ENCODE results near the gene TNNT3.
A peak's percentile ranks its signal among the peaks of the same experiment; 100 is the strongest.

TNNT3 gene

DNA sequence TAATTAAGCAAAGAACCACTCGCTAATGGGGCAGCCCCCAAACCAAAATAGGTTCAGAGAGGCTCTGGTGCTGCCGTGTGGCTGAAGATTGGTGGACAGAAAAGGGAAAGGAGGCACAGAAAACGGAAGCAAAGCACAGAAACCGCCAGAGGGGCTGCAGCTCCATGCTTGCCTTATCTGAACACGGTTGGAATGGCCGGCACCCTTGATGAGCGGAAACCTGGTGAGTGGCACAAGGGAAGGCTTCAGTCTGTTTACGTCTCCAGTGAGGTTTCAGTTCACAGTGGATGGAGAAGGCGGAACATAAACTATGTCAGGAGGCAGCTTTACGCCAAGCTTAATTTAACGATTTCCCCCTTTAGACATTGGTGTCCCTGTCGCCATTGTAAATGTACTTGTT is 22.6 kb upstream of the TNNT3 start:
- H3K9me3 Mint-ChIP-seq: no peaks in the 10 kb centered on the region
- H3K27me3 Mint-ChIP-seq (ENCODE audit: low read depth): peaks cover 32% of the 10 kb centered on the region
- H3K36me3 Mint-ChIP-seq (ENCODE audit: low read depth): peaks cover 15% of the 10 kb centered on the region
- no peak for DNase-seq (ENCODE audit: low spot score)
- no peak overlapping the region for H3K4me3 Mint-ChIP-seq
- H3K4me1 Mint-ChIP-seq (ENCODE audit: low read depth): peaks cover 6% of the 10 kb centered on the region
- no peak overlapping the region for H3K27ac Mint-ChIP-seq

DNA sequence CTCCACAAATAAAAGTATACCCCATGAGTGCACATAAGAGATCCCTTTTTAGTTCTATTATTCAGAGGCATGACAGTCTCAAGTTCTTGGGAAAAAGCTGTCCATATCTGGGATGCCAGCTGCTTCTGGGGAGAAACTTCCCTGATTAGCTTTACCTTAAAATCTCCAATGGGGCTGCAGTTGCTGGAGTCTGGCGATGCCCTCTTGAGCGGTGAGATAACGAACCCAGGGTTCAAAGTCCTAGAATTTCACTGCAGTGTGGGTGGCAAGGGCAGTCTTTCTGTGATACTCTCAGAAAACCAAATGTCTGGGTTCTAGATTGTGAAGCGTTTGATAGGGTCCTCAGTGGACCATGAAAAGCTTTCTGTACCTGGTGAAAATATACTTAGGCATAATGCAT is 20.4 kb upstream of the TNNT3 start:
- DNase-seq (ENCODE audit: low spot score): no peak
- H3K27ac Mint-ChIP-seq: no peak overlapping the region
- H3K27me3 Mint-ChIP-seq (ENCODE audit: low read depth): peaks cover 32% of the 10 kb centered on the region
- no peaks in the 10 kb centered on the region for H3K9me3 Mint-ChIP-seq
- no peak overlapping the region for H3K4me3 Mint-ChIP-seq
- no peaks in the 10 kb centered on the region for H3K36me3 Mint-ChIP-seq (ENCODE audit: low read depth)
- H3K4me1 Mint-ChIP-seq (ENCODE audit: low read depth): peaks cover 2% of the 10 kb centered on the region

DNA sequence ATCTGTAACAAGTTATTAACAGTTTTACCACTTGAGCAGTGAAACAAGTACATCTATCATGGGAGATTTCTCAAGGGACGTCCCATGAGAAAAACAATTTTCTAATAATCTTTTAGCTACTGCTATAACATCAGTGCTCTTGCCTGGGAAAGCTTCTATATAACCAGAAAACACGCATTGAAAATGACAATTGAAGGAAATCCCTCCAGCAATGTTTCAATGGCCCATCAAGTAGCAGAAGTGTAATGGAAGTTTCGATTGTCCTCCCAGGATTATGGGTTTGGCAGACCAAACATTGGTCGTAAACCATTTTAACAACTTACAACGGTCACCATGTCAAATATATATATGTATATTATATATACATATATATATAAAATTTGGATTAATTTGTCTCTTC is 19.8 kb upstream of the TNNT3 start:
- DNase-seq (ENCODE audit: low spot score): no peak
- Mint-ChIP-seq H3K4me3 (no peak overlapping the region), H3K36me3 (ENCODE audit: low read depth) (no peaks in the 10 kb centered on the region), H3K27me3 (ENCODE audit: low read depth) (peaks cover 32% of the 10 kb centered on the region), H3K27ac (no peak overlapping the region), H3K9me3 (no peaks in the 10 kb centered on the region), H3K4me1 (ENCODE audit: low read depth) (peaks cover 2% of the 10 kb centered on the region)

DNA sequence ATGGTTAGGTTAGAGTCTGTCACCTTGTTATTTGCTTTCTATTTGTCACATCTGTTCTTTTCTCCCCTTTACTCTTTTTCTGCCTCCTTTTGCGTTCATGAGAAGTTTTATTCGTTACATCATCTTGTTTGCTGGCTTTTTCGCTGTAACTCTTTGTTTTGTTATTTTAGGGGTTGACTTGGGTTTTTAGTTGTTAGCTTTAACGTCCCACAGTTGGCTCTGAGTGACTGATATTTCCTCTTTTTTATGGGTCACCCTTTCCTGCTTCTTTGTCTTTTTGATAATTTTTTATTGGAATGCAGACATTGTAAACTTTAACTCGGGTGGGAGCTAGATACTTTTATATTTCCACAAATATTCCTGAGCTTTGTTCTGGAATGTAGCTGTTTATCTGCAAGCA is 13.3 kb upstream of the TNNT3 start:
- no peaks in the 10 kb centered on the region for H3K36me3 Mint-ChIP-seq (ENCODE audit: low read depth)

DNA sequence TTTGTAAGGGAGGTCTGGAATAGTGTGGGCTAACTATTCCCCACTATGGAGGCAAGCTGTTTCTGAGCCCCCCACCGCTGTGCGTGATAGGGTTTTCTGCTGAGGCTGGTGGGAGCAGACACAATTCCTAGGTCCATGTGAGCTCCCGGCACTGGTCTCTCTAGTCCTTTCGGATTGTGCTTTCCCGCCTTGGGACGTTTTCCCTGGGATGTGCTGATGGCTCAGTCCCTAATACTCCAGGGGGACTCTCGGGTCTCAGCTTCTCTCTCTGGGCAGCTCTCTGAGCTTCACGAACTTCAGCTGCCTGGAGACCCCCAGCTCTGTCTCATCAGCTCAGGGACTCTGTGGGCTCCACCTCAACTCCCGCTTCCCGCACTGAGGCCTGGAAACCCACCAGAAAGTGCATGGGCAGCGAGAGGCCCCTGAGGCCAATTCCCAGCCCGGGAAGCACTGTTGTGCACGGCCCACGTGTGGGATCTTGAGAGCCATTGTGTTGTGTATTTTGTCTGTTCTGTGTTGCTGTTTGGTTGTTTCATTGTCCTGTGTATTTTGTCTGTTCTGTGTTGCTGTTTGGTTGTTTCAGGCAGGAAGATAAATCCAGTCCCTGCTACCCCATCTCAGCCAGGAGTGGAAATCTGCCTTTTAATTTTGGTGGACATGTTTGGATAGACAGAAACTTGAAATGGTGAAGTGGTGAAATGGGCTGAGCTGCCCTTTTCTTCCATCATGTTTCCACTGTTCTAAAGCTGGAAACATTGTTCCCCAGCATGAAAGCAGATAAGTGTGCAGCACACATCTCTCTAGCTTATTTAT is 12.7 kb upstream of the TNNT3 start:
- Mint-ChIP-seq H3K9me3 (no peaks in the 10 kb centered on the region), H3K4me3 (no peak overlapping the region), H3K36me3 (ENCODE audit: low read depth) (no peaks in the 10 kb centered on the region), H3K27me3 (ENCODE audit: low read depth) (peaks cover 13% of the 10 kb centered on the region), H3K27ac (no peak overlapping the region), H3K4me1 (ENCODE audit: low read depth) (no peaks in the 10 kb centered on the region)
- no peak for DNase-seq (ENCODE audit: low spot score)

More for the DNA sequence above, 13.3 kb upstream of the TNNT3 start:
- no peak overlapping the region for H3K27ac Mint-ChIP-seq
- H3K4me1 Mint-ChIP-seq (ENCODE audit: low read depth): peaks cover 2% of the 10 kb centered on the region
- DNase-seq (ENCODE audit: low spot score): no peak
- H3K27me3 Mint-ChIP-seq (ENCODE audit: low read depth): peaks cover 16% of the 10 kb centered on the region
- no peak overlapping the region for H3K4me3 Mint-ChIP-seq
- no peaks in the 10 kb centered on the region for H3K9me3 Mint-ChIP-seq

DNA sequence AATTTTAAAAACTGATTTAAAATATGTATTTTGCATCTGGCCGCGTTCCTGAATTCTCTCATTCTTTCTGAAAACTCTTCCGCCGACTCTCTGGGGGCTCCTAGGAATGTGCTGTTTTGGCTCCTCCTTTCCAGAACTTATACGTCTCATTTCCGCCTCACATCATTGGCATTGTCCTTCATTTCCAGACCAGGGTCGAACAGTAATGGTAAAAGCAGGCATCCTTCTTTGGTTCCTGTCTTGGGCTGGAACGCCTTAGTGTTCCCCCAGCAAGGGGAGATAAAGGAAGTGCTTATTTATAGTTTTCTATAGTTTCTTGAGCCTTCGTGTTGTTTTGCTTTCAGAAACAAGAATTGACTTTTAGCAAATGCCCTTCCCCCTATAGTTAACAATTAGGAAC is 10.9 kb upstream of the TNNT3 start:
- H3K27ac Mint-ChIP-seq: no peak overlapping the region
- H3K4me3 Mint-ChIP-seq: no peak overlapping the region
- no peak for DNase-seq (ENCODE audit: low spot score)
- H3K9me3 Mint-ChIP-seq: no peaks in the 10 kb centered on the region
- H3K4me1 Mint-ChIP-seq (ENCODE audit: low read depth): no peaks in the 10 kb centered on the region
- H3K36me3 Mint-ChIP-seq (ENCODE audit: low read depth): no peaks in the 10 kb centered on the region
- H3K27me3 Mint-ChIP-seq (ENCODE audit: low read depth): peaks cover 20% of the 10 kb centered on the region

DNA sequence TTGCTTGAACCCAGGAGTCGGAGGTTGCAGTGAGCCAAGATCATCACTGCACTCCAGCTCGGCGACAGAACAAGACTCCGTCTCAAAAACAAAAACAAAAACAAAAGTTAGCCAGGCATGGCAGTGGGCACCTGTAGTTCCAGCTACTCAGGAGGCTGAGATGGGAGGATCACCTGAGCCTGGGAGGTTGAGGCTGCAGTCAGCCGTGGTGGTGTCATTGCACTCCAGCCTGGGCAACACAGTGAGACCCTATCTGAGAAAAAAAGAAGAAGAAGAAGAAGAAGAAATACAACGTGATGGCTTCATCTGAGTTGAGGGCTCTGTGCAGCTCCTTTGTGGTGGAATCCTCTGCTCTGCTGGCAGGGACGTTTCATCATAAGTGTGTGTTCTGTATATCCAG is 10.0 kb upstream of the TNNT3 start:
- H3K27ac Mint-ChIP-seq: no peak overlapping the region
- no peak overlapping the region for H3K4me3 Mint-ChIP-seq
- no peak for DNase-seq (ENCODE audit: low spot score)
- H3K27me3 Mint-ChIP-seq (ENCODE audit: low read depth): peaks cover 20% of the 10 kb centered on the region
- H3K36me3 Mint-ChIP-seq (ENCODE audit: low read depth): no peaks in the 10 kb centered on the region
- H3K4me1 Mint-ChIP-seq (ENCODE audit: low read depth): no peaks in the 10 kb centered on the region
- no peaks in the 10 kb centered on the region for H3K9me3 Mint-ChIP-seq

DNA sequence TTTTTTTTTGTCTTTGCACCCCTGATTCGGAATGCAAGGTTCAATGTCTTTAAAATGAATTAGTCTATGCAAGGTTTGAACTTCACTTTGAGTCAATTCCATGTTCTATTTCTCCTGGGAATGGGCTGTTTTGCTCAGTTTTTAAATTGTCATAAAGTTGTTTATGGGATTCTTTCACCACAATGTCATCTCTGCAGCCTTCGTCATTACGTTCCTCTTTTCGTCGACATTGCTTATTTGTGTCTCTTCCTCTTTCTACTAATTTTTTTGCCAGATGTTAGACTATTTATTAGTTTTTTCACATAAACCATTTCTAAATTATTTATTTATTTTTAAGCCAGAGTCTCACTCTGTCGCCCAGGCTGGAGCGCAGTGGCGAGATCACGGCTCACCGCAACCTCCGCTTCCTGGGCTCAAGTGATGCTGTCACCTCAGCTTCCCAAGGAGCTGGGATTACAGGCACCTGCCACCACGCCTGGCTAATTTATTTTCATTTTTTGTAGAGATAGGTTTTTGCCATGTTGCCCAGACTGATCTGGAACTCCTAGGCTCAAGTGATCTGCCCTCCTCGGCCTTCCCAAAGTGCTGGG is 7.1 kb upstream of the TNNT3 start:
- H3K4me3 Mint-ChIP-seq: no peak overlapping the region
- H3K27me3 Mint-ChIP-seq (ENCODE audit: low read depth): peaks cover 17% of the 10 kb centered on the region
- peaks cover 3% of the 10 kb centered on the region for H3K4me1 Mint-ChIP-seq (ENCODE audit: low read depth)
- no peak for DNase-seq (ENCODE audit: low spot score)
- no peak overlapping the region for H3K27ac Mint-ChIP-seq
- peaks cover 3% of the 10 kb centered on the region for H3K36me3 Mint-ChIP-seq (ENCODE audit: low read depth)
- no peaks in the 10 kb centered on the region for H3K9me3 Mint-ChIP-seq

DNA sequence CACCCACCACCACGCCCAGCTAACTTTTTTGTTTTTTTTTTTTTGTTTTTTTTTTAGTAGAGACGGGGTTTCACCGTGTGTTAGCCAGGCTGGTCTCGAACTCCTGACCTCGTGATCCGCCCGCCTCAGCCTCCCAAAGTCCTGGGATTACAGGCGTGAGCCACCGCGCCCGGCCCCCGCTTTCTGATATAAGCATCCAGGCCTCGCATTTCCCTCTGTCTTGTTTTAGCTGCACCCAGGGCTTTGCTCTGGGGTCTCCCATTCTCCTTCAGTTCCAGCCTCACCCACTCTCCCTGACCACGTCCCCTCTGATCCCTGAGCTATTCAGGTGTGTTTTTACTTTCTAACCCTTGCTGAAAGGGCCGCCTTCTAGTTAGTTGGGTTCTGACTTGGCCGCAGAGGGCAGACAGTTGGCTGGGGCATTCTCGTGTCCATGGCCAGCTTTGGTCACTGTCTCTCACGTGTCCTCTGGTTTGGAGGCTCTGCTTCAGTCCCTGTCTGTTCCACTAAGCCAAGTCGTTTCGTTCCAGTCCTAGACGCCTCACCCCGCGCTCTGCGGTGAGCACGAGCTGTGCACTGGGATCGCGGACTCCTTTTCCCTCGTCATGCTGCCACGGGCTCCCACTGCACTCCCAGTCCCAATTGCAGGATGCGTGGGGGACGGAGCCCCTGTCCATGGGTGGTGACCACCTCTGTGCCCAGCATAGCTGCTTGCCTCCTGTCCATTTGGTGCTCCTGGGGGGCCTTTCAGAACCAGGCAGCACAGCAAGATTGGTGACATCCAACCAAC is 6.0 kb upstream of the TNNT3 start:
- Mint-ChIP-seq H3K27ac (no peak overlapping the region), H3K4me3 (no peak overlapping the region), H3K4me1 (ENCODE audit: low read depth) (peaks cover 3% of the 10 kb centered on the region), H3K36me3 (ENCODE audit: low read depth) (peaks cover 3% of the 10 kb centered on the region), H3K9me3 (no peaks in the 10 kb centered on the region), H3K27me3 (ENCODE audit: low read depth) (peaks cover 14% of the 10 kb centered on the region)
- no peak for DNase-seq (ENCODE audit: low spot score)

DNA sequence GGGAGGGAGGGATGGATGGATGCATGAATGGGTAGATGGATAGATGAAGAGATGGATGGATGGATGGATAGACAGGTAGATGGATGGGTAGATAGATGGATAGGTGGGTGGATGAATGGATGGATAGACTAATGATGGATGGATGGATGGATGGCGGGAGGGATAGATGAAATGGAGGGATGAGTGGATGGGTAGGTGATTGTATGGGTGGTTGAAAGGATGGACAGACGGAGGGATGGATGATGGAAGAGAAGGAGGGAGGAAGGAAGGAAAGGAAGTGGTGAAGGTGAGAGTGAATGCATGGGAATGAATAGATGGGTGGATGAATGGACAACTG is 3.7 kb upstream of the TNNT3 start:
- H3K27ac Mint-ChIP-seq: peak overlapping the region; percentile 12
- no peak overlapping the region for H3K4me3 Mint-ChIP-seq
- H3K27me3 Mint-ChIP-seq (ENCODE audit: low read depth): peaks cover 8% of the 10 kb centered on the region
- DNase-seq (ENCODE audit: low spot score): no peak
- no peaks in the 10 kb centered on the region for H3K9me3 Mint-ChIP-seq
- H3K36me3 Mint-ChIP-seq (ENCODE audit: low read depth): peaks cover 3% of the 10 kb centered on the region
- H3K4me1 Mint-ChIP-seq (ENCODE audit: low read depth): peaks cover 3% of the 10 kb centered on the region

DNA sequence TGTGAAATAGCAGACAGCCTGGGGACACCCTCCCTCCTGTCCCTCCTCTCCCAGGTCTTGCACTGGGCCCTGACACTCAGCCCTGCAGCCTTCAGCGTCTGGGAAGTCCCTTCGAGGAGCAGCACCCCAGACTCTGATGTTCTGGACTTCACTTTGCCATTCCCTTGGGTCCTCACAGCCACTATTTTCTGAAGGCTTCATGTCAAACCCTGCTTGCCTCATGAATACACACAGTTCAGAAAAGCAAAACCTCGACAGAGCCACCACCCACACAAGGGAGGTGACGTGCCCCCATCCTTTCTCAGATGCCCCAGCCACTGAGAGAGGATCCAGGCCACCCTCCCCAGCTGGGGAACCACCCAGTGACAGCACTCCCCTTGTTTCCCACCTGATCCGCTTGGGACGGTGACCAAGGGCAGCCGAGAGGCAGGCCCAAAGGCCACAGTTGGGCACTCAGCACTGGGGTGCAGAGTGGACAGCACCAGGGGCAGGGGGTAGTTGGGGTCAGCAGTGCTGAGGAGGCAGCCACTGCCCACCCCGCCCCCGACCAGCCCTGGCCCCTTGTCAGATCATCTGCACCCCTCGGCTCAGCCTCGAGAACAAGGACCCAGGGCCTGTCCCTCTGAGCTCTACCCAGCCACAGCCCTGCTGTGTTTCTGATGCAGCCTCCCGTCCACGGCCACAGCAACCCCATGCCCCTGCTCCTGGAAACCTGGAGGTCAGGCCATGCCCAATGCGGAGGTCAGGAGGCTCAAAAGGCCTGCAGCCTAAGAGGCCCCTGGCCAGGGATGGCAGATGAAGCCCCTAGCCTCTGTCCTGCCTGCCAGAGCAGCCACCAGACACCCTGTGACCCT is 3.1 kb upstream of the TNNT3 start:
- Mint-ChIP-seq H3K9me3 (no peaks in the 10 kb centered on the region), H3K27me3 (ENCODE audit: low read depth) (peaks cover 7% of the 10 kb centered on the region), H3K4me1 (ENCODE audit: low read depth) (peaks cover 3% of the 10 kb centered on the region), H3K4me3 (no peak overlapping the region), H3K36me3 (ENCODE audit: low read depth) (peaks cover 3% of the 10 kb centered on the region), H3K27ac (peak overlapping the region; percentile 42)
- no peak for DNase-seq (ENCODE audit: low spot score)

DNA sequence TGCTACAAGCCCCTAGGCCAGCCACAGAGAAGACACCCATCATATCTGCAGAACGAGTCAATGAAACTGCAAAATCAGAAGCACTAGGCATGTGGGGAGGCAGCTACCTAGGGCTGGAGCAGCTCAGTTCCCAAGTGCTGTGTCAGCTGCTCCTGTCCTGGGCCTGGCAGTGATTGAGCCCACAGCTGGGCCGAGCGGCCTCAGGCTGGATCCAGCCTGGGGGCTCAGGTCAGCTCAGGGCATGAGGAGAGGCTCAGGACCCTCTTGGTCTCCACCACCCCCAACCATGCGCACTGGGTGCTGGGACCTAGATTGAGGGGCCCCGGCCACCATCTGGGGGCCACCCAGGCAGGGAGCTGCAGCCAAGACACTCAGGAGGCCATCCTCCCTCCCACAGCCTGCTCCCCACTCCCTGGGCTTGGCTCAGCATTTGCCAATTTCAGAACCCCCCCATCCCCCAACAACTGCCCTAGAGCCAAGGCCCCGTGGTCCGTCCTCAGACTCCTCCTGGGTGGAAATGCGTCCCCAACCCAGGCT is 2.4 kb upstream of the TNNT3 start:
- Mint-ChIP-seq H3K27me3 (ENCODE audit: low read depth) (peaks cover 7% of the 10 kb centered on the region), H3K9me3 (no peaks in the 10 kb centered on the region), H3K36me3 (ENCODE audit: low read depth) (peaks cover 3% of the 10 kb centered on the region), H3K4me3 (no peak overlapping the region), H3K4me1 (ENCODE audit: low read depth) (peaks cover 3% of the 10 kb centered on the region), H3K27ac (peak overlapping the region; percentile 42)
- DNase-seq (ENCODE audit: low spot score): no peak

DNA sequence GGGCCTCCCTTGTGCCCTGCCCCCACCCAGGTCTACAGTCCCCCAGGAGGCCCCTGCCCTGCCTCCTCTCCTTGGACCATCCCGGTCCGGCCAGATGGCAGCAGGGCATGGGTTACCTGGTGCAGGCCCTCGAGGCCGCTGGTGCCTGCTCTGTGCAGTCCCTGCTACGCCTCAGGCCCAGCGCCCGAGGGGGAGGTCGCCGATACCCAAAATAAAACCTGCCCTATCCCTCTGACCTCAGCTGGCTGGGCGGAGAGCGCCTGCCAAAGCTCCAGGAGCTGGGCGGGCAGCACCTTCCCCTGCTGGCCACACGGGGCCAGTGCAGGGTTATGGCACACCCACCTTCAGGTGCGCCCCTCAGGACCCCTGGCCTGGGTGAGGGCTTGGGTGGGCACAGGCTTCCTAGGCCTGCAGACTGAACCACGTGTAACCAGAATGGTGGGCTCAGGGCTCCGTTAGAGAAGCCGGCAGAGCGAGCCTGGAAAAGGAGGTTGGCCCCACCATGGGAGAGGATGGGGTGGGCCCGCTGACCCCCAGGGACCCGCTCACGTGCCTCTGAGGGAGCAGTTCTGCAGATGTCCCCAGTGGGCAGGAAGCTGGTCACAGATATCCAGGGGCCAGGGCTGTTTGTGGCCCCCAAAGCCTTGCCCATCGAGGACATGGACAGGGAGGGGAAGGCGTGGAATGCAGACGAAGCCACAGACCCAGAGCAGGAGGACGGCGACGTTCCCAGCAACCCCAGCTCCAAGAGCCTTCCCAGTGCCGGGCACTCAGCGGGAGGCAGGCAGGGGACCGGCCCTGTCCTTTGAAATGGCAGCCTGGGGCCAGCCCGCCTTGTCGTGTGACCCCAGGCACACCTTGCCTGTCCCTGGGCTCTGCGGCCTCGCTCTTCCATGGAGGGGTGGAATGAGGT is 1.7 kb upstream of the TNNT3 start:
- Mint-ChIP-seq H3K4me1 (ENCODE audit: low read depth) (peaks cover 5% of the 10 kb centered on the region), H3K27ac (no peak overlapping the region), H3K27me3 (ENCODE audit: low read depth) (peaks cover 1% of the 10 kb centered on the region), H3K36me3 (ENCODE audit: low read depth) (peaks cover 3% of the 10 kb centered on the region), H3K4me3 (no peak overlapping the region), H3K9me3 (no peaks in the 10 kb centered on the region)
- no peak for DNase-seq (ENCODE audit: low spot score)

All from T-helper 2 cell treated with Interferon-gamma antibody and Interleukin-4, amounts not matched to agents 5 μg/mL and 100 μg/mL, for 36 hours (primary cell).